SU-DHL-6 (cell line): ENCODE data around the gene LRP1B.

ENCODE experiments used
- CTCF ChIP-seq: fragments of 200-600 bp; sonication (generic); IDR thresholded peaks from one replicate; pipeline ENCODE4 v1.5.1; 2017; ENCODE audit warnings: antibody characterized with exemption, mild to moderate bottlenecking, low read length, moderate library complexity; ENCODE audit not compliant: insufficient read depth, poor library complexity, severe bottlenecking
- EZH2phosphoT487 ChIP-seq: fragments of 200-600 bp; sonication (generic), shearing (Covaris generic); conservative IDR thresholded peaks from 2 replicates; pipeline ENCODE4 v1.6.1; 2018; ENCODE audit warnings: mild to moderate bottlenecking, antibody characterized with exemption, low read length, moderate library complexity, mixed read lengths

- TF ChIP-seq CTCF: no peak
- no peak for TF ChIP-seq EZH2phosphoT487
Measured at GRCh38 chr2:140526575-140526974, 1604.2 kb downstream of the LRP1B start.
